ENCODE results near the gene PDE4D. TPM values are rescaled to one million over a fixed set of nuclear protein-coding genes. Genes with fewer than 3 reads are reported as not detected.
A peak's percentile ranks its signal among the peaks of the same experiment; 100 is the strongest.
"Not testable (repeated sequence)": the region's sequence is repeated elsewhere in the genome, so short reads cannot be mapped to it uniquely, and the experiment has no call there.

The PDE4D gene
- total RNA-seq, 1 donor from 2014 or later = 14.2 TPM

GRCh38 chr5:59764361-59764760 lies 129.2 kb downstream of the PDE4D start:
- peaks cover 10% of the 10 kb centered on the region for H3K79me2 ChIP-seq (ENCODE audit: insufficient read depth, low read length)
- no peak overlapping the region for H3K9ac ChIP-seq (ENCODE audit: low read length)
- no peak overlapping the region for H3K4me3 ChIP-seq (ENCODE audit: insufficient read depth, low read depth, low read length)
- H3K9me3 ChIP-seq (ENCODE audit: insufficient read depth, low read depth, low read length) = no peaks in the 10 kb centered on the region
- no peak overlapping the region for H2AFZ ChIP-seq (ENCODE audit: low read depth, low read length)
- no peak for TF ChIP-seq EZH2 (IDR thresholded peaks at IDR 0.05; ENCODE audit: insufficient read depth, low read length)
- TF ChIP-seq, protein P1, sequence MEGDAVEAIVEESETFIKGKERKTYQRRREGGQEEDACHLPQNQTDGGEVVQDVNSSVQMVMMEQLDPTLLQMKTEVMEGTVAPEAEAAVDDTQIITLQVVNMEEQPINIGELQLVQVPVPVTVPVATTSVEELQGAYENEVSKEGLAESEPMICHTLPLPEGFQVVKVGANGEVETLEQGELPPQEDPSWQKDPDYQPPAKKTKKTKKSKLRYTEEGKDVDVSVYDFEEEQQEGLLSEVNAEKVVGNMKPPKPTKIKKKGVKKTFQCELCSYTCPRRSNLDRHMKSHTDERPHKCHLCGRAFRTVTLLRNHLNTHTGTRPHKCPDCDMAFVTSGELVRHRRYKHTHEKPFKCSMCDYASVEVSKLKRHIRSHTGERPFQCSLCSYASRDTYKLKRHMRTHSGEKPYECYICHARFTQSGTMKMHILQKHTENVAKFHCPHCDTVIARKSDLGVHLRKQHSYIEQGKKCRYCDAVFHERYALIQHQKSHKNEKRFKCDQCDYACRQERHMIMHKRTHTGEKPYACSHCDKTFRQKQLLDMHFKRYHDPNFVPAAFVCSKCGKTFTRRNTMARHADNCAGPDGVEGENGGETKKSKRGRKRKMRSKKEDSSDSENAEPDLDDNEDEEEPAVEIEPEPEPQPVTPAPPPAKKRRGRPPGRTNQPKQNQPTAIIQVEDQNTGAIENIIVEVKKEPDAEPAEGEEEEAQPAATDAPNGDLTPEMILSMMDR (IDR thresholded peaks at IDR 0.05; ENCODE audit: insufficient read depth, low read depth, low read length) = no peak
- H3K27me3 ChIP-seq (ENCODE audit: insufficient read depth, low read length) = no peaks in the 10 kb centered on the region
- Mint-ChIP-seq H3K27me3 (ENCODE audit: low read depth, unreplicated experiment) (no peaks in the 10 kb centered on the region), H3K4me1 (ENCODE audit: low read depth, unreplicated experiment) (peaks cover 29% of the 10 kb centered on the region), H3K27ac (ENCODE audit: unreplicated experiment) (no peak overlapping the region), H3K4me3 (ENCODE audit: unreplicated experiment) (no peak overlapping the region), H3K36me3 (ENCODE audit: low read depth, unreplicated experiment) (no peaks in the 10 kb centered on the region), H3K9me3 (ENCODE audit: unreplicated experiment) (no peaks in the 10 kb centered on the region)
- no peak for FAIRE-seq
- no peak overlapping the region for H3K27ac ChIP-seq (ENCODE audit: low read depth, low read length)
- H3K4me2 ChIP-seq (ENCODE audit: low read length) = no peak overlapping the region
- no peak for DNase-seq (ENCODE audit: low read depth)
- H3K4me1 ChIP-seq (ENCODE audit: insufficient read depth, low read length) = peaks cover 30% of the 10 kb centered on the region
- H4K20me1 ChIP-seq (ENCODE audit: insufficient read depth, low read length) = no peaks in the 10 kb centered on the region
- no peaks in the 10 kb centered on the region for H3K36me3 ChIP-seq (ENCODE audit: insufficient read depth, low read length)

DNA sequence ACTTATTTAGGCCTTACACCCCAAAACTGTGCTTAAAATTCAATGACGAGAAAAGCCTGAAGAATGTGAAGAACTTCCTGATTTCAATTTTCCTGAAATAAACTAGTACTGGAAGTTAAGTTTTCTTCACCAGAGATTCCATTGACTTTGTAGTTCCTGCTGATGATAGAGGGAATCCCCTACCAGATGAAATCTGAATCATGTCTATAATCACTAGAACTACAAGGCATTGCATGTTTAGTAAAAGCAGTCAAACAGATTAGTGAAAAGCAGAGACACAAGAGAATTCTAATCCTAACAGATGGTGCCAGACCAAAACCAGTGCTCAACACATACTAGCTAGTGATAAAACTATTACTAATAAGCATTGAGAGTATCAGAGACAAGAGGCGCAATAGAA lies 130.0 kb downstream of the PDE4D start:
- no peaks in the 10 kb centered on the region for H3K9me3 ChIP-seq (ENCODE audit: insufficient read depth, low read depth, low read length)
- H3K36me3 ChIP-seq (ENCODE audit: insufficient read depth, low read length) = no peaks in the 10 kb centered on the region
- no peak overlapping the region for H3K4me2 ChIP-seq (ENCODE audit: low read length)
- peaks cover 25% of the 10 kb centered on the region for H3K4me1 ChIP-seq (ENCODE audit: insufficient read depth, low read length)
- Mint-ChIP-seq H3K27me3 (ENCODE audit: low read depth, unreplicated experiment) (no peaks in the 10 kb centered on the region), H3K9me3 (ENCODE audit: unreplicated experiment) (no peaks in the 10 kb centered on the region), H3K27ac (ENCODE audit: unreplicated experiment) (no peak overlapping the region), H3K4me1 (ENCODE audit: low read depth, unreplicated experiment) (peaks cover 23% of the 10 kb centered on the region), H3K4me3 (ENCODE audit: unreplicated experiment) (no peak overlapping the region), H3K36me3 (ENCODE audit: low read depth, unreplicated experiment) (no peaks in the 10 kb centered on the region)
- no peaks in the 10 kb centered on the region for H3K27me3 ChIP-seq (ENCODE audit: insufficient read depth, low read length)
- FAIRE-seq (no peak), DNase-seq (ENCODE audit: low read depth) (peak; percentile 30)
- TF ChIP-seq EZH2 (IDR thresholded peaks at IDR 0.05; ENCODE audit: insufficient read depth, low read length) = no peak
- TF ChIP-seq, protein P1 (IDR thresholded peaks at IDR 0.05; ENCODE audit: insufficient read depth, low read depth, low read length) = no peak
- no peak overlapping the region for H3K4me3 ChIP-seq (ENCODE audit: insufficient read depth, low read depth, low read length)
- H3K79me2 ChIP-seq (ENCODE audit: insufficient read depth, low read length) = peaks cover 10% of the 10 kb centered on the region
- no peak overlapping the region for H3K9ac ChIP-seq (ENCODE audit: low read length)
- H2AFZ ChIP-seq (ENCODE audit: low read depth, low read length) = no peak overlapping the region
- no peaks in the 10 kb centered on the region for H4K20me1 ChIP-seq (ENCODE audit: insufficient read depth, low read length)
- no peak overlapping the region for H3K27ac ChIP-seq (ENCODE audit: low read depth, low read length)

DNA sequence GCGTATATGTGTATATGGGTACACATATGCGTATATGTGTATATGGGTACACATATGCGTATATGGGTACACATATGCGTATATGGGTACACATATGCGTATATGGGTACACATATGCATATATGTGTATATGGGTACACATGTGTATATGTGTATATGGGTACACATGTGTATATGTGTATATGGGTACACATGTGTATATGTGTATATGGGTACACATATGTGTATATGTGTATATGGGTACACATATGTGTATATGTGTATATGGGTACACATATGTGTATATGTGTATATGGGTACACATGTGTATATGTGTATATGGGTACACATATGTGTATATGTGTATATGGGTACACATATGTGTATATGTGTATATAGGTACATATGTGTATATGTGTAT lies 131.3 kb downstream of the PDE4D start:
- not testable (repeated sequence) for H3K27ac Mint-ChIP-seq (ENCODE audit: unreplicated experiment); FAIRE-seq; H3K4me3 ChIP-seq (ENCODE audit: insufficient read depth, low read depth, low read length); H3K27ac ChIP-seq (ENCODE audit: low read depth, low read length); H3K27me3 Mint-ChIP-seq (ENCODE audit: low read depth, unreplicated experiment); H2AFZ ChIP-seq (ENCODE audit: low read depth, low read length); H4K20me1 ChIP-seq (ENCODE audit: insufficient read depth, low read length); H3K27me3 ChIP-seq (ENCODE audit: insufficient read depth, low read length); H3K4me3 Mint-ChIP-seq (ENCODE audit: unreplicated experiment); H3K9me3 ChIP-seq (ENCODE audit: insufficient read depth, low read depth, low read length); H3K9me3 Mint-ChIP-seq (ENCODE audit: unreplicated experiment); H3K36me3 Mint-ChIP-seq (ENCODE audit: low read depth, unreplicated experiment); H3K79me2 ChIP-seq (ENCODE audit: insufficient read depth, low read length); H3K4me2 ChIP-seq (ENCODE audit: low read length); H3K9ac ChIP-seq (ENCODE audit: low read length); DNase-seq (ENCODE audit: low read depth); H3K36me3 ChIP-seq (ENCODE audit: insufficient read depth, low read length)
- H3K4me1 Mint-ChIP-seq (ENCODE audit: low read depth, unreplicated experiment) = peaks cover 18% of the 10 kb centered on the region
- H3K4me1 ChIP-seq (ENCODE audit: insufficient read depth, low read length) = peaks cover 25% of the 10 kb centered on the region

Data from astrocyte (in vitro differentiated cells and primary cell).